Measurements from ENCODE around the gene GPR31.
"Not testable (repeated sequence)": the region's sequence is repeated elsewhere in the genome, so short reads cannot be mapped to it uniquely, and the experiment has no call there.

- TF ChIP-seq POLR2A, TAF1 (IDR thresholded peaks at IDR 0.05; ENCODE audit: low read depth, low read length): not testable (repeated sequence)
These were observed 14.2 kb upstream of the GPR31 start for GRCh38 chr6:167172011-167172410.

All from GM12891 (cell line).